ENCODE results near the gene JPH2.

The JPH2 gene

GRCh38 chr20:44113618-44114376 is 73.2 kb downstream of the JPH2 start:
- no peak for TF ChIP-seq CTCF (IDR thresholded peaks at IDR 0.05)
- no peak for TF ChIP-seq ZFX (IDR thresholded peaks at IDR 0.05; ENCODE audit: borderline replicate concordance)
- H3K27ac ChIP-seq = no peak overlapping the region

- TF ChIP-seq CTCF (IDR thresholded peaks at IDR 0.05) (no peak), ZFX (IDR thresholded peaks at IDR 0.05; ENCODE audit: borderline replicate concordance) (no peak)
- H3K27ac ChIP-seq = no peak overlapping the region
Observed at GRCh38 chr20:44112889-44113617, 73.9 kb downstream of the JPH2 start.

GRCh38 chr20:44112456-44112855 is 74.5 kb downstream of the JPH2 start:
- H3K27ac ChIP-seq = no peak overlapping the region
- TF ChIP-seq ZFX (IDR thresholded peaks at IDR 0.05; ENCODE audit: borderline replicate concordance) (no peak), CTCF (IDR thresholded peaks at IDR 0.05) (no peak)

- no peak overlapping the region for H3K27ac ChIP-seq
- TF ChIP-seq CTCF (IDR thresholded peaks at IDR 0.05) (no peak), ZFX (IDR thresholded peaks at IDR 0.05; ENCODE audit: borderline replicate concordance) (no peak)
Observed at GRCh38 chr20:44111712-44112335, 75.2 kb downstream of the JPH2 start.

DNA sequence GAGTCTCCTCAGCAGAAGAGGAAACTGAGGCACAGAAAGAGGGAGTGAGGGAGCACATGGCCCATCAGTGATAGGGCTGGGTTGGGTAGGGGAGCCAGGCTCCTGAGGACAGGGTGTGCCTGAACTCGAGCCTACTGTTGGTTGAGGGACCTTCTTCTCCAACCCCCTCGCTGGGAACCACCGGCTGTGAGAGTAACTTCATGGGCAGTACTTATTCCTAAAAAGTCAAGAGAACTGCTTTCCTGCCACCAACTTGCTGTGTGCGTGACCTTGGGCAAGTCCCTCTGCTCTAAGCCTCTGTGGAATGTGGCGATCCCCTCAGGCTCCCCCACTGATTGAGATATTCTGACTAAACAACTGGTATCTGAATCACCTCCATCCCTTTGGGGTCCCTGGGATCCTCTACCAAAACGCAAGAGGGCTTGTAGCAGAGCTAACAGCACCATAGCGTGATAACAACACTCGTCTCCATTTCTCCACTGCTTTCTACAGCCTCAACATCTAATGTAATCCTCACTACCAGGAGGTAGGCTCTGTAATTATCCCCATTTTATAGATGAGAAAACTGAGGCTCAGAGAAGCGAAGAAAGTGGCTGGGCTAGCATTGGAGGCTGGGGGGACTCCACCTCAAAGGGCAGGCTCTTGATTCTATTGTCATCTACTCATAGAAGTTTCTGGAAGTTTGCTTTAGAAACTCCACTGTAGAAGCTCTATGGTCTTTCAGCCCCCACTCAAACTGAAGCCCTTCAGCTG is 76.0 kb downstream of the JPH2 start:
- no peak overlapping the region for H3K27ac ChIP-seq
- TF ChIP-seq ZFX (IDR thresholded peaks at IDR 0.05; ENCODE audit: borderline replicate concordance) (no peak), CTCF (IDR thresholded peaks at IDR 0.05) (no peak)

- H3K27ac ChIP-seq = no peak overlapping the region
- TF ChIP-seq ZFX (IDR thresholded peaks at IDR 0.05; ENCODE audit: borderline replicate concordance) (no peak), CTCF (IDR thresholded peaks at IDR 0.05) (peak; percentile 34)
Observed at GRCh38 chr20:44109951-44110361, 77.0 kb downstream of the JPH2 start.

Measured in 22Rv1 (cell line).